CD4-positive, CD25-positive, alpha-beta regulatory T cell (primary cell): ENCODE data around the gene PKD2L1. TPM values are rescaled to one million over a fixed set of nuclear protein-coding genes. Genes with fewer than 3 reads are reported as not detected.
A peak's percentile ranks its signal among the peaks of the same experiment; 100 is the strongest.
"Not testable (repeated sequence)": the region's sequence is repeated elsewhere in the genome, so short reads cannot be mapped to it uniquely, and the experiment has no call there.

Experiments
- ATAC-seq, 2 donors: fragments of 150-1000 bp; cut with Tn5 transposase; one replicate each; pipeline ENCODE4 v1.10.0; 2021; ENCODE audit warnings: low read depth in 2 of 2, moderate number of reproducible peaks in 2 of 2, moderate library complexity in 1 of 2
- DNase-seq, 3 donors: peaks; one replicate each; pipeline versions ENCODE4 v3.0.0 to v3.0.0-alpha.2; 2012 to 2022; ENCODE audit warnings: mixed read lengths in 1 of 3
- H3K27ac ChIP-seq: one replicate; pipeline ENCODE4 v1.7.0; 2013; ENCODE audit warnings: mild to moderate bottlenecking, low read length; ENCODE audit not compliant: insufficient read depth, poor library complexity, severe bottlenecking
- H3K27me3 ChIP-seq: one replicate; pipeline ENCODE4 v1.7.0; 2013; ENCODE audit warnings: low read length; ENCODE audit not compliant: control insufficient read depth, insufficient read depth
- H3K36me3 ChIP-seq: one replicate; pipeline ENCODE4 v1.7.0; 2013; ENCODE audit warnings: mild to moderate bottlenecking, low read length, moderate library complexity; ENCODE audit not compliant: control insufficient read depth, insufficient read depth
- H3K4me1 ChIP-seq: 2 replicates; pipeline ENCODE4 v1.7.0; 2013; ENCODE audit warnings: mild to moderate bottlenecking, low read length; ENCODE audit not compliant: insufficient read depth, control insufficient read depth, poor library complexity, severe bottlenecking
- H3K4me3 ChIP-seq: one replicate; pipeline ENCODE4 v1.7.0; 2013; ENCODE audit warnings: low read depth, mild to moderate bottlenecking, low read length, moderate library complexity
- H3K9me3 ChIP-seq, 2 experiments: 1 replicate in 1 of 2; 2 replicates in 1 of 2; pipeline ENCODE4 v1.7.0; 2013; ENCODE audit warnings: low read length in 2 of 2, mild to moderate bottlenecking in 1 of 2, moderate library complexity in 1 of 2; ENCODE audit not compliant: control insufficient read depth in 2 of 2
- H3K27ac Mint-ChIP-seq, 3 donors: one replicate each; pipeline ENCODE4 v1.8.0; 2020 to 2022; ENCODE audit warnings: mild to moderate bottlenecking in 3 of 3, mixed read lengths in 3 of 3, moderate library complexity in 2 of 3
- H3K27me3 Mint-ChIP-seq: one replicate; pipeline ENCODE4 v1.8.0; 2022; ENCODE audit warnings: mild to moderate bottlenecking, mixed read lengths
- H3K36me3 Mint-ChIP-seq: one replicate; pipeline ENCODE4 v1.8.0; 2020; ENCODE audit warnings: mixed read lengths
- H3K4me1 Mint-ChIP-seq, 4 donors: one replicate each; pipeline ENCODE4 v1.8.0; 2020 to 2022; ENCODE audit warnings: mixed read lengths in 4 of 4, mild to moderate bottlenecking in 1 of 4
- H3K4me3 Mint-ChIP-seq, 4 donors: one replicate each; pipeline ENCODE4 v1.8.0; 2020 to 2022; ENCODE audit warnings: mild to moderate bottlenecking in 4 of 4, mixed read lengths in 4 of 4, moderate library complexity in 3 of 4
- H3K9me3 Mint-ChIP-seq, 7 donors: one replicate each; pipeline ENCODE4 v1.8.0; 2020 to 2022; ENCODE audit warnings: mixed read lengths in 7 of 7, mild to moderate bottlenecking in 3 of 7, moderate library complexity in 2 of 7
- polyA plus RNA-seq, 4 donors: library from polyadenylated mRNA; unstranded; fragments of 300-500 nt; fragmentation: Illumina TruSeq; gene quantifications; one replicate each; pipeline ENCODE4 v1.2.3, GENCODE V29; 2021
- total RNA-seq: library from RNA; stranded (reverse); gene quantifications from one replicate; pipeline ENCODE4 v1.2.3, GENCODE V29; 2022

The PKD2L1 gene
- total and polyA plus RNA-seq, 5 donors from 2014 or later = not detected

- peaks cover 15% of the 10 kb centered on the region for H3K36me3 ChIP-seq
- peak; percentile 84 to 85 for ATAC-seq
- H3K27ac Mint-ChIP-seq = peak within 1 kb of the TSS; percentile 97 to 99 (median 98)
- peaks cover 13% of the 10 kb centered on the region for H3K36me3 Mint-ChIP-seq
- peak within 1 kb of the TSS; percentile 88 for H3K27ac ChIP-seq
- no peaks in the 10 kb centered on the region for H3K27me3 Mint-ChIP-seq
- peaks cover 0 to 2% (median 0%) of the 10 kb centered on the region in 7 donors for H3K9me3 Mint-ChIP-seq
- peak within 1 kb of the TSS; percentile 96 to 99 (median 99) for H3K4me3 Mint-ChIP-seq
- peaks cover 25% of the 10 kb centered on the region for H3K4me1 ChIP-seq
- no peaks in the 10 kb centered on the region for H3K9me3 ChIP-seq
- H3K4me1 Mint-ChIP-seq = peaks cover 14 to 39% (median 18%) of the 10 kb centered on the region in 4 donors
- DNase-seq = peak; percentile 80 to 87 (median 87)
- peak within 1 kb of the TSS; percentile 92 for H3K4me3 ChIP-seq
- H3K27me3 ChIP-seq = no peaks in the 10 kb centered on the region
Measured at GRCh38 chr10:100286051-100287033, 43.7 kb downstream of the PKD2L1 start, which contains the start of gene BLOC1S2. Gene BLOC1S2 (minus strand): TSS chr10:100286680. CDS start chr10:100286659, 21 bp downstream.

- not testable (repeated sequence) for ATAC-seq, H3K9me3 Mint-ChIP-seq, H3K27me3 Mint-ChIP-seq, H3K9me3 ChIP-seq, H3K27me3 ChIP-seq, DNase-seq
- Histone ChIP-seq H3K36me3 (peaks cover 20% of the 10 kb centered on the region), H3K4me3 (peak overlapping the region; percentile 92), H3K4me1 (peaks cover 25% of the 10 kb centered on the region), H3K27ac (peak overlapping the region; percentile 88)
- H3K36me3 Mint-ChIP-seq = peaks cover 17% of the 10 kb centered on the region
- H3K4me1 Mint-ChIP-seq = peaks cover 19 to 42% (median 23%) of the 10 kb centered on the region in 4 donors
- peak overlapping the region; percentile 14 to 99 (median 97) for H3K27ac Mint-ChIP-seq
- peak overlapping the region; percentile 96 to 99 (median 99) for H3K4me3 Mint-ChIP-seq
Measured at GRCh38 chr10:100285326-100285725, 44.7 kb downstream of the PKD2L1 start.

- H3K36me3 ChIP-seq = peaks cover 37% of the 10 kb centered on the region
- H3K27ac ChIP-seq = no peak overlapping the region
Measured at GRCh38 chr10:100282907-100283306, 47.1 kb downstream of the PKD2L1 start.

GRCh38 chr10:100276971-100277370, 53.1 kb downstream of the PKD2L1 start:
- not testable (repeated sequence) for DNase-seq, H3K27ac Mint-ChIP-seq, H3K9me3 ChIP-seq, H3K4me3 Mint-ChIP-seq, H3K4me1 ChIP-seq, H3K9me3 Mint-ChIP-seq, H3K4me1 Mint-ChIP-seq, H3K4me3 ChIP-seq, ATAC-seq, H3K27me3 Mint-ChIP-seq, H3K27me3 ChIP-seq, H3K27ac ChIP-seq
- H3K36me3 Mint-ChIP-seq = peaks cover 21% of the 10 kb centered on the region
- peaks cover 39% of the 10 kb centered on the region for H3K36me3 ChIP-seq

More at GRCh38 chr10:100282907-100283306, 47.1 kb downstream of the PKD2L1 start:
- H3K4me3 Mint-ChIP-seq = no peak overlapping the region
- no peaks in the 10 kb centered on the region for H3K27me3 Mint-ChIP-seq
- no peak overlapping the region for H3K27ac Mint-ChIP-seq
- ATAC-seq (no peak), DNase-seq (no peak)
- peaks cover 24% of the 10 kb centered on the region for H3K36me3 Mint-ChIP-seq
- peaks cover 19 to 42% (median 23%) of the 10 kb centered on the region in 4 donors for H3K4me1 Mint-ChIP-seq
- Histone ChIP-seq H3K9me3 (no peaks in the 10 kb centered on the region), H3K4me1 (peaks cover 25% of the 10 kb centered on the region), H3K4me3 (no peak overlapping the region), H3K27me3 (no peaks in the 10 kb centered on the region)
- H3K9me3 Mint-ChIP-seq = peaks cover 0 to 2% (median 0%) of the 10 kb centered on the region in 7 donors

GRCh38 chr10:100267239-100268104, 62.6 kb downstream of the PKD2L1 start, which contains the start of gene CWF19L1:
Gene CWF19L1 (minus strand): TSS chr10:100267638. CDS start chr10:100267593, 45 bp downstream.
- H3K27me3 ChIP-seq = no peaks in the 10 kb centered on the region
- Mint-ChIP-seq H3K36me3 (peaks cover 3% of the 10 kb centered on the region), H3K4me3 (peak within 1 kb of the TSS; percentile 95 to 100 (median 98)), H3K27me3 (no peaks in the 10 kb centered on the region), H3K4me1 (peaks cover 23 to 46% (median 27%) of the 10 kb centered on the region in 4 donors), H3K27ac (peak within 1 kb of the TSS; percentile 94 to 100 (median 97)), H3K9me3 (no peaks in the 10 kb centered on the region)
- no peaks in the 10 kb centered on the region for H3K36me3 ChIP-seq
- no peaks in the 10 kb centered on the region for H3K9me3 ChIP-seq
- peaks cover 29% of the 10 kb centered on the region for H3K4me1 ChIP-seq
- DNase-seq (peak; percentile 64 to 86 (median 67)), ATAC-seq (peak; percentile 80 to 84)
- H3K4me3 ChIP-seq = peak within 1 kb of the TSS; percentile 98
- H3K27ac ChIP-seq = peak within 1 kb of the TSS; percentile 84

- Mint-ChIP-seq H3K27ac (peak overlapping the region; percentile 17 to 94 (median 85)), H3K4me1 (peaks cover 29 to 61% (median 35%) of the 10 kb centered on the region in 4 donors), H3K36me3 (peaks cover 7% of the 10 kb centered on the region), H3K4me3 (peak overlapping the region; percentile 95 to 100 (median 98)), H3K27me3 (no peaks in the 10 kb centered on the region), H3K9me3 (no peaks in the 10 kb centered on the region)
- ATAC-seq = no peak
- peak overlapping the region; percentile 54 for H3K4me3 ChIP-seq
- H3K9me3 ChIP-seq = no peaks in the 10 kb centered on the region
- DNase-seq = no peak
- no peak overlapping the region for H3K27ac ChIP-seq
- no peaks in the 10 kb centered on the region for H3K27me3 ChIP-seq
- peaks cover 33% of the 10 kb centered on the region for H3K4me1 ChIP-seq
- peaks cover 6% of the 10 kb centered on the region for H3K36me3 ChIP-seq
Measured at GRCh38 chr10:100265821-100266485, 64.1 kb downstream of the PKD2L1 start.

GRCh38 chr10:100254191-100254590, 75.8 kb downstream of the PKD2L1 start:
- Mint-ChIP-seq H3K9me3 (no peaks in the 10 kb centered on the region), H3K27ac (no peak overlapping the region), H3K4me1 (peaks cover 5 to 16% (median 8%) of the 10 kb centered on the region in 4 donors), H3K4me3 (no peak overlapping the region), H3K27me3 (no peaks in the 10 kb centered on the region), H3K36me3 (peaks cover 62% of the 10 kb centered on the region)
- Histone ChIP-seq H3K27me3 (no peaks in the 10 kb centered on the region), H3K4me3 (no peak overlapping the region), H3K4me1 (no peaks in the 10 kb centered on the region), H3K27ac (no peak overlapping the region), H3K9me3 (no peaks in the 10 kb centered on the region), H3K36me3 (peaks cover 83% of the 10 kb centered on the region)
- ATAC-seq (no peak), DNase-seq (no peak)
